Naive B cell (primary cell): ENCODE results near the gene CHST9. TPM values are rescaled to one million over a fixed set of nuclear protein-coding genes. Genes with fewer than 3 reads are reported as not detected.

Experiments
- ATAC-seq, 2 donors: fragments of 150-1000 bp; cut with Tn5 transposase; 2 replicates each; pipeline ENCODE4 v1.10.0; 2021; ENCODE audit warnings: low read depth in 2 of 2, mild to moderate bottlenecking in 2 of 2, moderate library complexity in 2 of 2
- DNase-seq: peaks from one replicate; pipeline ENCODE4 v3.0.0; 2022
- H3K27ac Mint-ChIP-seq, 6 donors: one replicate each; pipeline ENCODE4 v1.8.0; 2020 to 2022; ENCODE audit warnings: mild to moderate bottlenecking in 6 of 6, mixed read lengths in 6 of 6, moderate library complexity in 5 of 6, inconsistent platforms in 2 of 6
- H3K27me3 Mint-ChIP-seq, 3 donors: one replicate each; pipeline ENCODE4 v1.8.0; 2021 to 2022; ENCODE audit warnings: mixed read lengths in 3 of 3, mild to moderate bottlenecking in 1 of 3
- H3K36me3 Mint-ChIP-seq, 2 donors: one replicate each; pipeline ENCODE4 v1.8.0; 2020 to 2022; ENCODE audit warnings: mixed read lengths in 2 of 2, inconsistent platforms in 1 of 2, mild to moderate bottlenecking in 1 of 2
- H3K4me1 Mint-ChIP-seq, 3 donors: one replicate each; pipeline ENCODE4 v1.8.0; 2020 to 2022; ENCODE audit warnings: mixed read lengths in 3 of 3, inconsistent platforms in 1 of 3, mild to moderate bottlenecking in 1 of 3, moderate library complexity in 1 of 3
- H3K4me3 Mint-ChIP-seq, 8 donors: one replicate each; pipeline ENCODE4 v1.8.0; 2020 to 2022; ENCODE audit warnings: mild to moderate bottlenecking in 8 of 8, mixed read lengths in 8 of 8, moderate library complexity in 8 of 8, inconsistent platforms in 2 of 8
- H3K9me3 Mint-ChIP-seq, 7 donors: one replicate each; pipeline ENCODE4 v1.8.0; 2020 to 2022; ENCODE audit warnings: mixed read lengths in 7 of 7, mild to moderate bottlenecking in 5 of 7, inconsistent platforms in 2 of 7, moderate library complexity in 1 of 7
- polyA plus RNA-seq, 6 donors: library from polyadenylated mRNA; unstranded; fragments of 300-500 nt; fragmentation: Illumina TruSeq; gene quantifications; one replicate each; pipeline ENCODE4 v1.2.3, GENCODE V29; 2021; ENCODE audit warnings: low read depth in 6 of 6

The CHST9 gene
- polyA plus RNA-seq, 6 donors from 2014 or later = not detected

GRCh38 chr18:26868968-26869586 lies 316.0 kb downstream of the CHST9 start:
- H3K27me3 Mint-ChIP-seq = peaks cover 15 to 20% (median 18%) of the 10 kb centered on the region in 3 donors
- H3K4me1 Mint-ChIP-seq = no peaks in the 10 kb centered on the region
- peaks cover 0 to 5% (median 3%) of the 10 kb centered on the region in 7 donors for H3K9me3 Mint-ChIP-seq
- H3K36me3 Mint-ChIP-seq = peaks cover 0 to 2% of the 10 kb centered on the region in 2 donors
- H3K27ac Mint-ChIP-seq = no peak overlapping the region
- ATAC-seq (no peak), DNase-seq (no peak)
- H3K4me3 Mint-ChIP-seq = no peak overlapping the region

GRCh38 chr18:26867471-26867870 lies 317.6 kb downstream of the CHST9 start:
- DNase-seq = no peak
- no peak for ATAC-seq
- Mint-ChIP-seq H3K4me3 (no peak overlapping the region), H3K27ac (no peak overlapping the region), H3K27me3 (peaks cover 23 to 33% (median 28%) of the 10 kb centered on the region in 3 donors), H3K36me3 (peaks cover 0 to 7% of the 10 kb centered on the region in 2 donors), H3K4me1 (no peaks in the 10 kb centered on the region), H3K9me3 (peaks cover 0 to 5% (median 2%) of the 10 kb centered on the region in 7 donors)

GRCh38 chr18:26865557-26865956 lies 319.6 kb downstream of the CHST9 start, which contains the start of gene AQP4:
Gene AQP4, minus strand, starts transcription at chr18:26865707. Its CDS starts 18 bp downstream, at chr18:26865689.
- peaks cover 28 to 37% (median 33%) of the 10 kb centered on the region in 3 donors for H3K27me3 Mint-ChIP-seq
- DNase-seq (no peak), ATAC-seq (no peak)
- H3K4me1 Mint-ChIP-seq = no peaks in the 10 kb centered on the region
- no peak within 1 kb of the TSS for H3K4me3 Mint-ChIP-seq
- H3K9me3 Mint-ChIP-seq = peaks cover 0 to 5% (median 2%) of the 10 kb centered on the region in 7 donors
- H3K27ac Mint-ChIP-seq = no peak within 1 kb of the TSS
- H3K36me3 Mint-ChIP-seq = peaks cover 0 to 7% of the 10 kb centered on the region in 2 donors

- Mint-ChIP-seq H3K4me1 (no peaks in the 10 kb centered on the region), H3K9me3 (peaks cover 0 to 5% (median 0%) of the 10 kb centered on the region in 7 donors), H3K27ac (no peak overlapping the region), H3K4me3 (no peak overlapping the region), H3K36me3 (peaks cover 0 to 7% of the 10 kb centered on the region in 2 donors), H3K27me3 (peaks cover 28 to 35% (median 33%) of the 10 kb centered on the region in 3 donors)
- ATAC-seq (no peak), DNase-seq (no peak)
Observed at GRCh38 chr18:26864658-26865057, 320.4 kb downstream of the CHST9 start.

- Mint-ChIP-seq H3K4me1 (no peaks in the 10 kb centered on the region), H3K4me3 (no peak overlapping the region), H3K27ac (peak overlapping the region in 1 of 6 donors; percentile 82), H3K9me3 (peaks cover 0 to 5% (median 0%) of the 10 kb centered on the region in 7 donors), H3K27me3 (peaks cover 28 to 35% (median 33%) of the 10 kb centered on the region in 3 donors), H3K36me3 (peaks cover 0 to 7% of the 10 kb centered on the region in 2 donors)
- DNase-seq = no peak
- no peak for ATAC-seq
Observed at GRCh38 chr18:26863921-26864497, 321.1 kb downstream of the CHST9 start.

GRCh38 chr18:26863122-26863879 lies 321.8 kb downstream of the CHST9 start:
- no peak overlapping the region for H3K4me3 Mint-ChIP-seq
- H3K36me3 Mint-ChIP-seq = peaks cover 0 to 7% of the 10 kb centered on the region in 2 donors
- H3K27me3 Mint-ChIP-seq = peaks cover 28 to 35% (median 33%) of the 10 kb centered on the region in 3 donors
- H3K9me3 Mint-ChIP-seq = peaks cover 0 to 5% (median 0%) of the 10 kb centered on the region in 7 donors
- H3K27ac Mint-ChIP-seq = no peak overlapping the region
- DNase-seq (no peak), ATAC-seq (no peak)
- H3K4me1 Mint-ChIP-seq = no peaks in the 10 kb centered on the region

- peaks cover 28 to 35% (median 33%) of the 10 kb centered on the region in 3 donors for H3K27me3 Mint-ChIP-seq
- H3K36me3 Mint-ChIP-seq = peaks cover 0 to 7% of the 10 kb centered on the region in 2 donors
- H3K4me1 Mint-ChIP-seq = no peaks in the 10 kb centered on the region
- no peak overlapping the region for H3K27ac Mint-ChIP-seq
- no peak for DNase-seq
- no peak for ATAC-seq
- peaks cover 0 to 5% (median 0%) of the 10 kb centered on the region in 7 donors for H3K9me3 Mint-ChIP-seq
- no peak overlapping the region for H3K4me3 Mint-ChIP-seq
Observed at GRCh38 chr18:26862084-26862483, 323.0 kb downstream of the CHST9 start.
